H1 (cell line): Measurements from ENCODE around the gene BRD9.

Experiments used
- CHD2 ChIP-seq: IDR thresholded peaks from 2 replicates; pipeline ENCODE4 v1.6.1; 2012; ENCODE audit warnings: low read length, improper control_type of control experiment
- CTBP2 ChIP-seq: IDR thresholded peaks from 2 replicates; pipeline ENCODE4 v1.7.0; 2011; ENCODE audit warnings: borderline replicate concordance, mild to moderate bottlenecking, moderate library complexity, mixed read lengths, low read length; ENCODE audit not compliant: insufficient read depth, insufficient read length
- FOSL1 ChIP-seq: IDR thresholded peaks from 2 replicates; pipeline ENCODE4 v1.6.1; 2011; ENCODE audit warnings: mild to moderate bottlenecking, low read depth, low read length, moderate library complexity; ENCODE audit not compliant: insufficient read depth
- HDAC6 ChIP-seq: IDR thresholded peaks from one replicate; pipeline ENCODE4 v1.7.1; 2012; ENCODE audit warnings: low read depth, mild to moderate bottlenecking, inconsistent platforms, low read length, moderate library complexity
- RNF2 ChIP-seq: fragments of 200-900, 300-1000 bp; sonication (generic); IDR thresholded peaks from 2 replicates; pipeline ENCODE4 v1.7.1; 2016; ENCODE audit warnings: borderline replicate concordance, low read depth, mild to moderate bottlenecking, antibody characterized with exemption, low read length; ENCODE audit not compliant: poor library complexity, severe bottlenecking; ENCODE audit errors: missing control alignments
- SP1 ChIP-seq: IDR thresholded peaks from 2 replicates; pipeline ENCODE4 v1.6.1; 2011; ENCODE audit warnings: low read depth, low read length
- TF ChIP-seq, protein P1 (sequence below), 3 experiments: IDR thresholded peaks; 1 replicate in 2 of 3; 2 replicates in 1 of 3; pipeline versions ENCODE4 v1.5.1 to v1.6.1; 2011; ENCODE audit warnings: low read length in 3 of 3, mild to moderate bottlenecking in 3 of 3, inconsistent platforms in 2 of 3, low read depth in 1 of 3, moderate library complexity in 1 of 3; ENCODE audit not compliant: insufficient read depth in 1 of 3; ENCODE audit errors: control extremely low read depth in 1 of 3

DNA sequence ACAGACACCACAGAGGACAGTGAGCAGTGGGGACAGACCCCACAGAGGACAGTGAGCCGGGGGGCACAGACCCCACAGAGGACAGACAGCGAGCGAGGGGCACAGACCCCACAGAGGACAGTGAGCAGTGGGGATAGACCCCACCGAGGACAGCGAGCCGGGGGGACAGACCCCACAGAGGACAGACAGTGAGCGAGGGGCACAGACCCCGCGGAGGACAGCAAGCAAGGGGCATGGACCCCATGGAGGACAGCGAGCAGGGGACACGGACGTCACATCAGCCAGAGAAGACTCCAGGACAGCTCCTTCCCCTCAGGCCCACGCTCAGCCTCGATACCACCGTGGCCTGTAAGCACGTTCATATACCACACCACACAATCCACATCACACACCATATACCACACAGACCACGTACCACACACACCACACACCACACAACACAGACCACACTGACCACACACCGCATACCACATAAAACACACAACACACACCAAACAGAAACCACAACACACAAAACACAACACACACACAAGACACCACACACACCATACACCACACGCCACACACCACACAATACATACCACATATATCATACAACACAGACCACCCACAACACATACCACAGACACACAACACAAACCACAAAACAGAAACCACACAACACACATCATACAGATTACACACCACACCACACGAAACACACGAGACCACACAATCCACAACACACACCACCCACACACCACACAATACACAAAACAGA, 36.6 kb downstream of the BRD9 start:
- no peak for TF ChIP-seq FOSL1
- TF ChIP-seq RNF2, result no peak
- no peak for TF ChIP-seq HDAC6
- TF ChIP-seq, protein P1, sequence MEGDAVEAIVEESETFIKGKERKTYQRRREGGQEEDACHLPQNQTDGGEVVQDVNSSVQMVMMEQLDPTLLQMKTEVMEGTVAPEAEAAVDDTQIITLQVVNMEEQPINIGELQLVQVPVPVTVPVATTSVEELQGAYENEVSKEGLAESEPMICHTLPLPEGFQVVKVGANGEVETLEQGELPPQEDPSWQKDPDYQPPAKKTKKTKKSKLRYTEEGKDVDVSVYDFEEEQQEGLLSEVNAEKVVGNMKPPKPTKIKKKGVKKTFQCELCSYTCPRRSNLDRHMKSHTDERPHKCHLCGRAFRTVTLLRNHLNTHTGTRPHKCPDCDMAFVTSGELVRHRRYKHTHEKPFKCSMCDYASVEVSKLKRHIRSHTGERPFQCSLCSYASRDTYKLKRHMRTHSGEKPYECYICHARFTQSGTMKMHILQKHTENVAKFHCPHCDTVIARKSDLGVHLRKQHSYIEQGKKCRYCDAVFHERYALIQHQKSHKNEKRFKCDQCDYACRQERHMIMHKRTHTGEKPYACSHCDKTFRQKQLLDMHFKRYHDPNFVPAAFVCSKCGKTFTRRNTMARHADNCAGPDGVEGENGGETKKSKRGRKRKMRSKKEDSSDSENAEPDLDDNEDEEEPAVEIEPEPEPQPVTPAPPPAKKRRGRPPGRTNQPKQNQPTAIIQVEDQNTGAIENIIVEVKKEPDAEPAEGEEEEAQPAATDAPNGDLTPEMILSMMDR (IDR thresholded peaks at IDR 0.05; ENCODE audit: control extremely low read depth in 1 of 3, insufficient read depth in 1 of 3, low read depth in 1 of 3, low read length in 3 of 3), result no peak
- no peak for TF ChIP-seq CTBP2
- no peak for TF ChIP-seq CHD2
- TF ChIP-seq SP1, result no peak
